Heart left ventricle (tissue), 16 donors: ENCODE measurements around the gene NLGN3. TPM values are rescaled to one million over a fixed set of nuclear protein-coding genes. Genes with fewer than 3 reads are reported as not detected.

ENCODE experiments used
- ATAC-seq, 4 donors: fragments of 200-7000 bp; cut with Tn5 transposase; one replicate each; pipeline ENCODE4 v1.9.1; 2020 to 2022; ENCODE audit warnings: moderate library complexity in 4 of 4, mild to moderate bottlenecking in 3 of 4, moderate number of reproducible peaks in 1 of 4
- DNase-seq, 5 donors: peaks; one replicate each; pipeline ENCODE4 v3.0.0-alpha.2; 2020
- H3K27ac ChIP-seq, 12 donors: fragments of 200-600 bp; sonication (generic) in 4 of 12; one replicate each; pipeline versions ENCODE4 v1.5.0 to v1.8.0; 2016 to 2022; ENCODE audit warnings: mild to moderate bottlenecking in 2 of 12
- H3K27me3 ChIP-seq, 9 donors: fragments of 200-600 bp; sonication (generic) in 2 of 9; one replicate each; pipeline versions ENCODE4 v1.5.1 to v1.8.0; 2016 to 2022; ENCODE audit warnings: mild to moderate bottlenecking in 3 of 9
- H3K36me3 ChIP-seq, 9 donors: fragments of 200-600 bp; sonication (generic) in 2 of 9; one replicate each; pipeline versions ENCODE4 v1.5.0 to v1.8.0; 2018 to 2022; ENCODE audit warnings: mild to moderate bottlenecking in 2 of 9
- H3K4me1 ChIP-seq, 12 donors: fragments of 200-600 bp; sonication (generic) in 4 of 12; one replicate each; pipeline versions ENCODE4 v1.5.0 to v1.8.0; 2016 to 2022; ENCODE audit warnings: mild to moderate bottlenecking in 3 of 12
- H3K4me3 ChIP-seq, 12 donors: fragments of 200-600 bp; sonication (generic) in 4 of 12; one replicate each; pipeline versions ENCODE4 v1.5.0 to v1.8.0; 2017 to 2022; ENCODE audit warnings: mild to moderate bottlenecking in 9 of 12, moderate library complexity in 4 of 12
- H3K9me3 ChIP-seq, 12 donors: fragments of 200-600 bp; sonication (generic) in 4 of 12; one replicate each; pipeline versions ENCODE4 v1.5.0 to v1.8.0; 2016 to 2022; ENCODE audit warnings: mild to moderate bottlenecking in 1 of 12
- CTCF ChIP-seq, 12 donors: fragments of 200-600 bp; sonication (generic) in 4 of 12; IDR thresholded peaks; one replicate each; pipeline versions ENCODE4 v1.5.0 to v1.8.0; 2018 to 2022; ENCODE audit warnings: antibody characterized with exemption in 12 of 12, mild to moderate bottlenecking in 5 of 12
- POLR2A ChIP-seq, 2 donors: fragments of 450-650 bp; IDR thresholded peaks; one replicate each; pipeline ENCODE4 v1.6.1; 2017; ENCODE audit warnings: antibody characterized with exemption in 2 of 2, mild to moderate bottlenecking in 2 of 2, moderate library complexity in 2 of 2
- WGBS, 4 donors: extraction: QIAGEN DNeasy Blood & Tissue Kit in 2 of 4; methylation state at CpG; one replicate each; pipeline versions ENCODE4 v1.1.5 to v1.1.7; 2013 to 2018; 5-methylcytosine and 5-hydroxymethylcytosine counted together
- intact Hi-C, 10 donors: fragments of 100-400 bp; cut with DNase I; formaldehyde crosslinking; loops; one replicate each; pipeline versions ENCODE4 v1.11.1 to v1.14.2; 2022
- polyA plus RNA-seq, 2 donors: library from polyadenylated mRNA; stranded (reverse); fragments of 200-250 nt; gene quantifications; one replicate each; pipeline ENCODE4 v1.2.3, GENCODE V29; 2013
- total RNA-seq, 9 donors: library from RNA; depleted of rRNA in 2 of 9; stranded (reverse); fragments of >200 nt in 2 of 9; fragmentation: NEBNext Ultra II Directional in 3 of 9; extraction: Animal tissue kit (Norgen Biotek cat#: 25700) in 3 of 9; gene quantifications; one replicate each; pipeline versions ENCODE4 v1.1.0 to v1.2.4, GENCODE V29; 2016 to 2023
- donor health status: ischemic (EF 13 %, LVEDD 7.1; RV severe dilation, severe dysfunction).
- donor health status: healthy with polysubstance abuse.
- donor health status: DM: no; HTN: yes; CAD: no.
- donor health status: DM: no; HTN: no; CAD: no.
- donor health status: ischemic (EF 25% LVEDD 6.9; RV normal size, moderate dysfunction).
- donor health status: ischemic (EF 25% LVEDD 5.7; RV mildly dilated, moderate dysfunction).
- donor health status: healthy.
- donor health status: DM: yes; HTN: yes; CAD: no.
- donor health status: ischemic (EF 35%, LVEDD 5.7; RV mildly dilated, moderate dysfunction).
- donor health status: nonischemic (EF 11% LVEDD 7.7; RV severe dilation, severe dysfunction).
- donor health status: DM: yes; HTN: yes; CAD: no.
- donor health status: PGD.
- donor health status: ischemic (EF 29% LVEDD 5.4; RV normal size, mild dysfunction).
- donor health status: nonischemic (EF 23%, LVEDD 6.1; RV moderate dilation, normal function).

NLGN3 gene
- total and polyA plus RNA-seq, 11 donors = 0.14 to 1.3 (median 0.49) TPM

DNA sequence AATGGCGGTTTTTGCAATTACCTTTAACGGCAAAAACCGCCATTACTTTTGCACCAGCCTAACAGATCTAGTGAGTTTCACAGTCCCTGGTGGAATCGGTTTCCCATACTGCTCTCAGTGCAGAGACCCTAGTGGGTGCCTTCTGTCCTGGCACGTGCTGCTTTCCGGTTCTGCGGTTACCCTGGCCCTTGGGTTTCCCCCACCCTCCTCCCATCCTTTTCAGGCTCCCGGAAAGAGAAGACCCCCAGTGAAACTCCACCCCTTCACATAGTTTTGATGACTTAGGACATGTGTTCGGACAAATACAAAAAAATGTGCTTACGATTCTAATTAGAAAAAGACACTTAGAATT is 36.9 kb downstream of the NLGN3 start:
- peak overlapping the region in 11 of 12 donors; percentile 12 to 69 (median 54) for H3K4me3 ChIP-seq
- peak in 2 of 4 donors; percentile 23 to 24 for ATAC-seq
- no peaks in the 10 kb centered on the region for H3K9me3 ChIP-seq
- TF ChIP-seq CTCF (IDR thresholded peaks at IDR 0.05) (no peak), POLR2A (IDR thresholded peaks at IDR 0.05) (no peak)
- intact Hi-C loops = loop anchor here in 3 of 10 donors (5.0 kb wide), 1 partner anchor 84 kb away; the partner anchor contains the start of gene FOXO4 (in 3 of the 3)
- H3K27me3 ChIP-seq = peaks cover 0 to 18% (median 0%) of the 10 kb centered on the region in 9 donors
- H3K27ac ChIP-seq = peak overlapping the region; percentile 77 to 95 (median 86)
- WGBS, 4 donors = 9 to 57% (median 28%) methylated on average over 10 of the region's 10 CpGs
- peaks cover 0 to 12% (median 0%) of the 10 kb centered on the region in 12 donors for H3K4me1 ChIP-seq
- peak in 1 of 5 donors; percentile 17 for DNase-seq
- no peaks in the 10 kb centered on the region for H3K36me3 ChIP-seq

DNA sequence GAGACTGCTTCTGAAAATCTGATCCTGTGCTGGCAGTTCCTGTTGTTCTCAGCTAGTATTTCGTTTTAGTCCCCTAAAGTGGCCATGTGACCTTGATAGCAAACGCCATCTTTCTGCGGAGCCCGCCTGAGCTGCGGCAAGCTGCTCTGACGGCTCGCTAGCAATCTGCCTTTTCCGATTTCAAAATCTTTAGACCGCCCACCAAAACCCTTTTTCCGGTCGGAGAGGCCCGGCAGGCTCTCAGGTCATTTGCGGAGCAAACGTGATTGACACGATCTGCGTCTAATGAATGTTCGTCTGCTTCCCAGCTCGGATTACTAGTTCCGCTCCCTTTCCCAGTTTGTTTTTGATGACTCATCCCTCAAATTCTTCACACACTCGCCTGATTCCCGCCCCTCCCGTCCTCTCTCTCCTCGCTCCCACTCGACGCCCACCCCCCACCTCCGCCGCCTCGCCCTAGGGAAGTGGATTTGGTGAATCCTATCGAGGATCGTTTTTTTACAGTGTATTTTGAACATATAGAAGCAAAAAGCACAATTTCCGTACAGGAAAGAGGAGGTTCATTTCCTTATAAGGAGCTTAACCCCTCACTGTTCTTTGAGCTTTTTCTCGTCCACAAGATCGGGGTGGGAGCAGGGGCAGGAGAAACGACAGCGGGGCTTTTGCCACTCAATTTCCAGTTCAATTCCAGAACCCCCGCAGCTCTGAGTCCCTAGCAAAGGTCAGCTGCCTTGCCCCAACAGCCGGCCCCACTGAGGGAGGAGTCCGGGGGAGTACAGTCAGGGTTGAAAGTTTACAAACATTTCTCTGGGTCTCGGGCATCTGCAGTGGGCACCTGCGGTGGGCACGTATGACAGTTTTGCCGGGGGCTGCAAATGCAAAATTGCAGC is 37.5 kb downstream of the NLGN3 start:
- intact Hi-C loops = loop anchor here in 4 of 10 donors (1.0 to 5.0 kb wide), 4 partner anchors 73 to 113 kb away; partner anchors contain the start of genes FOXO4 (in 3 of the 4), NONO (in 1 of the 4), SNX12 (in 1 of the 4) and ZMYM3 (in 1 of the 4)
- Histone ChIP-seq H3K4me3 (peak overlapping the region in 11 of 12 donors; percentile 12 to 69 (median 54)), H3K27me3 (peaks cover 0 to 16% (median 0%) of the 10 kb centered on the region in 9 donors), H3K9me3 (no peaks in the 10 kb centered on the region), H3K27ac (peak overlapping the region; percentile 77 to 95 (median 86)), H3K36me3 (no peaks in the 10 kb centered on the region), H3K4me1 (peaks cover 0 to 12% (median 0%) of the 10 kb centered on the region in 12 donors)
- DNase-seq (peak; percentile 81 to 90 (median 89)), ATAC-seq (peak; percentile 92 to 98 (median 94))
- 1 to 43% (median 19%) methylated on average over 42 of the region's 42 CpGs for WGBS, 4 donors
- TF ChIP-seq CTCF (IDR thresholded peaks at IDR 0.05) (no peak), POLR2A (IDR thresholded peaks at IDR 0.05) (peak in 1 of 2 donors; percentile 88)

- intact Hi-C loops = loop anchor here in 4 of 10 donors (1.0 to 5.0 kb wide), 4 partner anchors 72 to 114 kb away; partner anchors contain the start of genes FOXO4 (in 3 of the 4), NONO (in 1 of the 4), SNX12 (in 1 of the 4) and ZMYM3 (in 1 of the 4)
- H3K27ac ChIP-seq = peak overlapping the region in 8 of 12 donors; percentile 80 to 95 (median 86)
Measured at GRCh38 chrX:71182871-71183270, 38.2 kb downstream of the NLGN3 start.

More at GRCh38 chrX:71182871-71183270, 38.2 kb downstream of the NLGN3 start:
- WGBS, 4 donors = 37 to 43% (median 41%) methylated on average over 2 of the region's 2 CpGs
- DNase-seq (no peak), ATAC-seq (no peak)
- peaks cover 0 to 13% (median 0%) of the 10 kb centered on the region in 9 donors for H3K27me3 ChIP-seq
- H3K4me3 ChIP-seq = peak overlapping the region in 9 of 12 donors; percentile 5 to 69 (median 54)
- TF ChIP-seq POLR2A (IDR thresholded peaks at IDR 0.05) (no peak), CTCF (IDR thresholded peaks at IDR 0.05) (no peak)
- peaks cover 0 to 12% (median 0%) of the 10 kb centered on the region in 12 donors for H3K4me1 ChIP-seq
- H3K36me3 ChIP-seq = no peaks in the 10 kb centered on the region
- H3K9me3 ChIP-seq = no peaks in the 10 kb centered on the region
